SK-N-MC (cell line): Measurements from ENCODE around the gene LOX.

Experiments used
- EZH2 ChIP-seq: fragments of 200-600 bp; sonication (generic); IDR thresholded peaks from one replicate; pipeline ENCODE4 v1.6.1; 2017; ENCODE audit warnings: antibody characterized with exemption
- POLR2AphosphoS5 ChIP-seq: IDR thresholded peaks from 2 replicates; pipeline ENCODE4 v1.6.1; 2012; ENCODE audit warnings: mild to moderate bottlenecking, low read depth, low read length, borderline replicate concordance

DNA sequence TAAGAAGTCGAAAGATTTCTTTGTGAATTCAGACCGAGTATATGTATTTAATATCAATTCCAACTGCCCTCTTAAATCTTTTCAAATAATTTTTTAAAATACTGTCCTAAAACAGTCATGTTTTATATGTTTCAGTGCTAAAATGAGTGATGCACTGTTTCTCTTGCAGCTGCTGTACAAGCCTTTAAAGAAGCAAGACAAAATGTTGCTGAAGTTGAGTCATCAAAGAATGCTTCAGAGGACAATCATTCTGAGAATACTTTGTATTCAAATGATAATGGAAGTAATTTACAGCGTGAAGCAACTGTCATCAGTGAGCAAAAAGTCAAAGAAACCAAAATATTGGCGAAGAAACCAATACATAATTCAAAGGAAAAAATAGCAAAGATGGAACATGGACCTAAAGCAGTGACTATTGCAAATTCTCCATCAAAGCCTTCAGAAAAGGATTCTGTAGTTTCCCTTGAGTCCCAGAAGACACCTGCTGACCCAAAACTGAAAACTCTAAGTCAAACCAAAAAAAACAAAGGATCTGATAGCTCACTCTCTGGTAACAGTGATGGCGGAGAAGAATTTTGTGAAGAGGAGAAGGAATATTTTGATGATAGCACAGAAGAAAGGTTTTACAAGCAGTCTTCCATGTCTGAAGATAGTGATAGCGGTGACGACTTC, 58.0 kb downstream of the LOX start:
- no peak for TF ChIP-seq POLR2AphosphoS5
- TF ChIP-seq EZH2 = no peak
